Heart left ventricle (tissue), 16 donors: ENCODE data around the gene CNOT1. TPM values are rescaled to one million over a fixed set of nuclear protein-coding genes. Genes with fewer than 3 reads are reported as not detected.
A peak's percentile ranks its signal among the peaks of the same experiment; 100 is the strongest.

Experiments
- ATAC-seq, 4 donors: fragments of 200-7000 bp; cut with Tn5 transposase; one replicate each; pipeline ENCODE4 v1.9.1; 2020 to 2022; ENCODE audit warnings: moderate library complexity in 4 of 4, mild to moderate bottlenecking in 3 of 4, moderate number of reproducible peaks in 1 of 4
- DNase-seq, 5 donors: peaks; one replicate each; pipeline ENCODE4 v3.0.0-alpha.2; 2020
- H3K27ac ChIP-seq, 12 donors: fragments of 200-600 bp; sonication (generic) in 4 of 12; one replicate each; pipeline versions ENCODE4 v1.5.0 to v1.8.0; 2016 to 2022; ENCODE audit warnings: mild to moderate bottlenecking in 2 of 12
- H3K27me3 ChIP-seq, 9 donors: fragments of 200-600 bp; sonication (generic) in 2 of 9; one replicate each; pipeline versions ENCODE4 v1.5.1 to v1.8.0; 2016 to 2022; ENCODE audit warnings: mild to moderate bottlenecking in 3 of 9
- H3K36me3 ChIP-seq, 9 donors: fragments of 200-600 bp; sonication (generic) in 2 of 9; one replicate each; pipeline versions ENCODE4 v1.5.0 to v1.8.0; 2018 to 2022; ENCODE audit warnings: mild to moderate bottlenecking in 2 of 9
- H3K4me1 ChIP-seq, 12 donors: fragments of 200-600 bp; sonication (generic) in 4 of 12; one replicate each; pipeline versions ENCODE4 v1.5.0 to v1.8.0; 2016 to 2022; ENCODE audit warnings: mild to moderate bottlenecking in 3 of 12
- H3K4me3 ChIP-seq, 12 donors: fragments of 200-600 bp; sonication (generic) in 4 of 12; one replicate each; pipeline versions ENCODE4 v1.5.0 to v1.8.0; 2017 to 2022; ENCODE audit warnings: mild to moderate bottlenecking in 9 of 12, moderate library complexity in 4 of 12
- H3K9me3 ChIP-seq, 12 donors: fragments of 200-600 bp; sonication (generic) in 4 of 12; one replicate each; pipeline versions ENCODE4 v1.5.0 to v1.8.0; 2016 to 2022; ENCODE audit warnings: mild to moderate bottlenecking in 1 of 12
- CTCF ChIP-seq, 12 donors: fragments of 200-600 bp; sonication (generic) in 4 of 12; IDR thresholded peaks; one replicate each; pipeline versions ENCODE4 v1.5.0 to v1.8.0; 2018 to 2022; ENCODE audit warnings: antibody characterized with exemption in 12 of 12, mild to moderate bottlenecking in 5 of 12
- POLR2A ChIP-seq, 2 donors: fragments of 450-650 bp; IDR thresholded peaks; one replicate each; pipeline ENCODE4 v1.6.1; 2017; ENCODE audit warnings: antibody characterized with exemption in 2 of 2, mild to moderate bottlenecking in 2 of 2, moderate library complexity in 2 of 2
- WGBS, 4 donors: extraction: QIAGEN DNeasy Blood & Tissue Kit in 2 of 4; methylation state at CpG; one replicate each; pipeline versions ENCODE4 v1.1.5 to v1.1.7; 2013 to 2018; 5-methylcytosine and 5-hydroxymethylcytosine counted together
- intact Hi-C, 10 donors: fragments of 100-400 bp; cut with DNase I; formaldehyde crosslinking; loops; one replicate each; pipeline versions ENCODE4 v1.11.1 to v1.14.2; 2022
- polyA plus RNA-seq, 2 donors: library from polyadenylated mRNA; stranded (reverse); fragments of 200-250 nt; gene quantifications; one replicate each; pipeline ENCODE4 v1.2.3, GENCODE V29; 2013
- total RNA-seq, 9 donors: library from RNA; depleted of rRNA in 2 of 9; stranded (reverse); fragments of >200 nt in 2 of 9; fragmentation: NEBNext Ultra II Directional in 3 of 9; extraction: Animal tissue kit (Norgen Biotek cat#: 25700) in 3 of 9; gene quantifications; one replicate each; pipeline versions ENCODE4 v1.1.0 to v1.2.4, GENCODE V29; 2016 to 2023
- donor health status: ischemic (EF 13 %, LVEDD 7.1; RV severe dilation, severe dysfunction).
- donor health status: healthy with polysubstance abuse.
- donor health status: DM: no; HTN: yes; CAD: no.
- donor health status: DM: no; HTN: no; CAD: no.
- donor health status: ischemic (EF 25% LVEDD 6.9; RV normal size, moderate dysfunction).
- donor health status: ischemic (EF 25% LVEDD 5.7; RV mildly dilated, moderate dysfunction).
- donor health status: healthy.
- donor health status: DM: yes; HTN: yes; CAD: no.
- donor health status: ischemic (EF 35%, LVEDD 5.7; RV mildly dilated, moderate dysfunction).
- donor health status: nonischemic (EF 11% LVEDD 7.7; RV severe dilation, severe dysfunction).
- donor health status: DM: yes; HTN: yes; CAD: no.
- donor health status: PGD.
- donor health status: ischemic (EF 29% LVEDD 5.4; RV normal size, mild dysfunction).
- donor health status: nonischemic (EF 23%, LVEDD 6.1; RV moderate dilation, normal function).

The CNOT1 gene
- total and polyA plus RNA-seq, 11 donors, result 21.2 to 110 (median 81.1) TPM

DNA sequence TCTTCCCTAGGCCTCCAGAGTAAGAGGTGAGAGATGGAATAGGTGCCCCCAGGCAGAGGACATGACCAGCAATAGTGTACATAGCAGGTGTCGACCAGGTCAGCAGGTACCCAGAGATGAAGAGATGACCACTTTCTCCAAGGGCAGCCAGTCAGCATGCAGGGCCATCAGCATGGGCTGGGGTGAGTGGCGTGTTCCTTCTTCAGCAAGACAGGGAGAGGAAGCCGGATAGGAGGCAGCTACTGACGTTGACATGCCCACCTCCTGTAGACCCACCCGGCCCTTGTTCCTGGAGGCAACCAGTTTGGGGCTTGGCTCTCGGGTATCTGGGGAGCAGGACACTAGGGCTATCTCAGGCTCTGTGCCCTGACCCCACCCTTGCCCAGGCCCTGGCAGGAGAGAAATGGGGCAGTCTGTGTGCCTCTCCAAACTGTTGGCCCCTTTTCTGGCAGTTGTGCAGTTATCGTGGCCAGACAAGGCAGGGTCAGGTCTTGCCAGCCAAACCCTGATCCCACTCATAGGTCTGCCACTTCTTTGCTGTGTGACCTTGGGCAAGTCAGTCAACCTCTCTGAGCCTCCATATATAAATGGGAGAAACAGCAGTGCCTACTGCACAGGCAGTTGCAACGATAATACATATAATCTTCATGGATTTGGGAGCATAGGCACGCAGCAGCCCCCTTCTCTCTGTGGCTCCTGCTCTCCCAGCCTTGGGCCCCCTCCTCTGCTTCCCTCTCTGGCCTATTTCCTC is 131.1 kb downstream of the CNOT1 start:
- H3K36me3 ChIP-seq, result peaks cover 0 to 18% (median 0%) of the 10 kb centered on the region in 9 donors
- intact Hi-C loops, result no loop called here
- no peak overlapping the region for H3K4me3 ChIP-seq
- no peak for TF ChIP-seq POLR2A (IDR thresholded peaks at IDR 0.05)
- TF ChIP-seq CTCF (IDR thresholded peaks at IDR 0.05), result no peak
- ATAC-seq (no peak), DNase-seq (no peak)
- H3K9me3 ChIP-seq, result no peaks in the 10 kb centered on the region
- peak overlapping the region in 5 of 12 donors; percentile 20 to 81 (median 34) for H3K27ac ChIP-seq
- H3K4me1 ChIP-seq, result peaks cover 0 to 76% (median 27%) of the 10 kb centered on the region in 12 donors
- 74 to 85% (median 81%) methylated on average over 8 to 9 of the region's 9 CpGs for WGBS, 4 donors
- H3K27me3 ChIP-seq, result peaks cover 0 to 16% (median 0%) of the 10 kb centered on the region in 9 donors

GRCh38 chr16:58497935-58498334 is 131.7 kb downstream of the CNOT1 start:
- Histone ChIP-seq H3K27me3 (peaks cover 0 to 16% (median 0%) of the 10 kb centered on the region in 9 donors), H3K4me3 (no peak overlapping the region), H3K4me1 (peaks cover 0 to 82% (median 27%) of the 10 kb centered on the region in 12 donors), H3K9me3 (no peaks in the 10 kb centered on the region), H3K27ac (peak overlapping the region in 6 of 12 donors; percentile 20 to 81 (median 29)), H3K36me3 (peaks cover 0 to 20% (median 0%) of the 10 kb centered on the region in 9 donors)
- DNase-seq, result peak in 1 of 5 donors; percentile 21
- no peak for ATAC-seq
- intact Hi-C loops, result no loop called here
- WGBS, 4 donors, result 68 to 73% (median 71%) methylated on average over 5 of the region's 5 CpGs
- TF ChIP-seq CTCF (IDR thresholded peaks at IDR 0.05) (no peak), POLR2A (IDR thresholded peaks at IDR 0.05) (no peak)

GRCh38 chr16:58497468-58497867 is 132.2 kb downstream of the CNOT1 start:
- ATAC-seq (no peak), DNase-seq (peak in 1 of 5 donors; percentile 19)

More at GRCh38 chr16:58497468-58497867, 132.2 kb downstream of the CNOT1 start:
- TF ChIP-seq CTCF (IDR thresholded peaks at IDR 0.05) (no peak), POLR2A (IDR thresholded peaks at IDR 0.05) (no peak)
- no peaks in the 10 kb centered on the region for H3K9me3 ChIP-seq
- H3K4me1 ChIP-seq, result peaks cover 0 to 86% (median 27%) of the 10 kb centered on the region in 12 donors
- H3K27ac ChIP-seq, result peak overlapping the region in 7 of 12 donors; percentile 10 to 89 (median 24)
- WGBS, 4 donors, result 85 to 93% (median 89%) methylated on average over 2 of the region's 2 CpGs
- peaks cover 0 to 16% (median 0%) of the 10 kb centered on the region in 9 donors for H3K27me3 ChIP-seq
- intact Hi-C loops, result no loop called here
- peaks cover 0 to 20% (median 0%) of the 10 kb centered on the region in 9 donors for H3K36me3 ChIP-seq
- H3K4me3 ChIP-seq, result no peak overlapping the region
